Aortic smooth muscle cell (primary cell): ENCODE measurements around the gene FAM222A. TPM values are rescaled to one million over a fixed set of nuclear protein-coding genes. Genes with fewer than 3 reads are reported as not detected.

Source experiments
- total RNA-seq: library from RNA; depleted of rRNA; stranded (reverse); fragments of >200 nt; gene quantifications from 2 replicates; pipeline ENCODE4 v1.2.3, GENCODE V29; 2014

The FAM222A gene
- 0.06 and 0.13 TPM in 2 replicates for total RNA-seq

GRCh38 chr12:109713187-109714070 is at the start of gene FAM222A:
TSS of gene FAM222A (plus strand) at chr12:109713825. CDS start at chr12:109744147, 30,322 bp downstream.

Other genes starting within 250 kb of the FAM222A start
- 101 and 106 TPM in 2 replicates for gene KCTD10, start 236.5 kb upstream of the FAM222A start, total RNA-seq
- 26.8 and 38.9 TPM in 2 replicates for gene UBE3B, start 236.2 kb upstream of the FAM222A start, total RNA-seq
- gene MMAB, start 140.3 kb upstream of the FAM222A start, total RNA-seq = 36.9 and 41.5 TPM in 2 replicates
- 13.7 and 17.5 TPM in 2 replicates for gene MVK, start 140.0 kb upstream of the FAM222A start, total RNA-seq
- 0.19 and 0.53 TPM in 2 replicates for gene TRPV4, start 119.6 kb downstream of the FAM222A start, total RNA-seq
- 57.2 and 58.8 TPM in 2 replicates for gene GLTP, start 166.7 kb downstream of the FAM222A start, total RNA-seq
- gene TCHP, start 186.4 kb downstream of the FAM222A start, total RNA-seq = 9.5 and 14.5 TPM in 2 replicates